Tibial nerve (tissue), 4 donors: ENCODE measurements around the gene ST3GAL4. TPM values are rescaled to one million over a fixed set of nuclear protein-coding genes. Genes with fewer than 3 reads are reported as not detected.

Experiments used
- DNase-seq, 2 donors: peaks; one replicate each; pipeline ENCODE4 v3.0.0-alpha.2; 2019; ENCODE audit warnings: low spot score in 2 of 2
- H3K27ac ChIP-seq, 4 donors: fragments of 200-600 bp; sonication (generic) in 3 of 4; one replicate each; pipeline ENCODE4 v1.5.1; 2017 to 2019; ENCODE audit warnings: mild to moderate bottlenecking in 1 of 4
- H3K27me3 ChIP-seq, 2 donors: fragments of 200-600 bp; sonication (generic) in 1 of 2; one replicate each; pipeline versions ENCODE4 v1.5.1 to v1.6.0; 2017 to 2019
- H3K36me3 ChIP-seq, 3 donors: fragments of 200-600 bp; sonication (generic); one replicate each; pipeline ENCODE4 v1.5.1; 2018 to 2019
- H3K4me1 ChIP-seq, 4 donors: fragments of 200-600 bp; sonication (generic) in 3 of 4; one replicate each; pipeline ENCODE4 v1.5.1; 2017 to 2019
- H3K4me3 ChIP-seq, 4 donors: fragments of 200-600 bp; sonication (generic) in 3 of 4; one replicate each; pipeline ENCODE4 v1.5.1; 2017 to 2019; ENCODE audit warnings: mild to moderate bottlenecking in 1 of 4, moderate library complexity in 1 of 4
- H3K9me3 ChIP-seq, 4 donors: fragments of 200-600 bp; sonication (generic) in 3 of 4; one replicate each; pipeline ENCODE4 v1.5.1; 2017 to 2019
- EP300 ChIP-seq, 2 donors: sonication (generic); formaldehyde crosslinking; IDR thresholded peaks; one replicate each; pipeline ENCODE4 v1.6.1; 2017; ENCODE audit warnings: antibody characterized with exemption in 2 of 2, mild to moderate bottlenecking in 1 of 2
- POLR2A ChIP-seq, 2 donors: fragments of 450-650 bp; IDR thresholded peaks; one replicate each; pipeline ENCODE4 v1.6.1; 2017; ENCODE audit warnings: antibody characterized with exemption in 2 of 2, mild to moderate bottlenecking in 2 of 2, moderate library complexity in 2 of 2
- WGBS, 2 donors: methylation state at CpG; one replicate each; pipeline ENCODE4 v1.1.5; 2018; 5-methylcytosine and 5-hydroxymethylcytosine counted together
- total RNA-seq, 4 donors: library from RNA; depleted of rRNA; stranded (reverse); fragments of >200 nt; gene quantifications; one replicate each; pipeline ENCODE4 v1.1.0, GENCODE V29; 2016
- TF ChIP-seq, protein P1 (sequence below), 5 experiments: fragments of 200-600 bp in 3 of 5; fragments of 450-650 bp in 2 of 5; sonication (generic) in 3 of 5; IDR thresholded peaks; one replicate each; pipeline ENCODE4 v1.5.1; 2016 to 2019; ENCODE audit warnings: antibody characterized with exemption in 5 of 5, mild to moderate bottlenecking in 3 of 5, moderate library complexity in 2 of 5

ST3GAL4 gene
- total RNA-seq, 4 donors from 2014 or later, result 68.1 to 162 (median 122) TPM

GRCh38 chr11:126313826-126314225 lies 41.7 kb upstream of the ST3GAL4 start:
- no peaks in the 10 kb centered on the region for H3K27me3 ChIP-seq
- DNase-seq, result no peak
- no peak overlapping the region for H3K27ac ChIP-seq
- TF ChIP-seq POLR2A (IDR thresholded peaks at IDR 0.05) (no peak), EP300 (IDR thresholded peaks at IDR 0.05) (no peak)
- TF ChIP-seq, protein P1, sequence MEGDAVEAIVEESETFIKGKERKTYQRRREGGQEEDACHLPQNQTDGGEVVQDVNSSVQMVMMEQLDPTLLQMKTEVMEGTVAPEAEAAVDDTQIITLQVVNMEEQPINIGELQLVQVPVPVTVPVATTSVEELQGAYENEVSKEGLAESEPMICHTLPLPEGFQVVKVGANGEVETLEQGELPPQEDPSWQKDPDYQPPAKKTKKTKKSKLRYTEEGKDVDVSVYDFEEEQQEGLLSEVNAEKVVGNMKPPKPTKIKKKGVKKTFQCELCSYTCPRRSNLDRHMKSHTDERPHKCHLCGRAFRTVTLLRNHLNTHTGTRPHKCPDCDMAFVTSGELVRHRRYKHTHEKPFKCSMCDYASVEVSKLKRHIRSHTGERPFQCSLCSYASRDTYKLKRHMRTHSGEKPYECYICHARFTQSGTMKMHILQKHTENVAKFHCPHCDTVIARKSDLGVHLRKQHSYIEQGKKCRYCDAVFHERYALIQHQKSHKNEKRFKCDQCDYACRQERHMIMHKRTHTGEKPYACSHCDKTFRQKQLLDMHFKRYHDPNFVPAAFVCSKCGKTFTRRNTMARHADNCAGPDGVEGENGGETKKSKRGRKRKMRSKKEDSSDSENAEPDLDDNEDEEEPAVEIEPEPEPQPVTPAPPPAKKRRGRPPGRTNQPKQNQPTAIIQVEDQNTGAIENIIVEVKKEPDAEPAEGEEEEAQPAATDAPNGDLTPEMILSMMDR (IDR thresholded peaks at IDR 0.05), result no peak
- H3K4me1 ChIP-seq, result peaks cover 0 to 48% (median 23%) of the 10 kb centered on the region in 4 donors
- H3K9me3 ChIP-seq, result no peaks in the 10 kb centered on the region
- 79 to 81% methylated on average over 5 of the region's 5 CpGs for WGBS, 2 donors
- peaks cover 0 to 24% (median 0%) of the 10 kb centered on the region in 3 donors for H3K36me3 ChIP-seq
- no peak overlapping the region for H3K4me3 ChIP-seq

GRCh38 chr11:126317432-126317755 lies 38.1 kb upstream of the ST3GAL4 start:
- Histone ChIP-seq H3K4me3 (peak overlapping the region in 1 of 4 donors; percentile 25), H3K4me1 (peaks cover 0 to 43% (median 21%) of the 10 kb centered on the region in 4 donors), H3K27me3 (no peaks in the 10 kb centered on the region), H3K27ac (peak overlapping the region; percentile 64 to 96 (median 79)), H3K9me3 (no peaks in the 10 kb centered on the region), H3K36me3 (peaks cover 0 to 18% (median 0%) of the 10 kb centered on the region in 3 donors)
- 12 to 20% methylated on average over 1 of the region's 1 CpG for WGBS, 2 donors
- TF ChIP-seq EP300 (IDR thresholded peaks at IDR 0.05) (no peak), POLR2A (IDR thresholded peaks at IDR 0.05) (no peak)
- TF ChIP-seq, protein P1 (IDR thresholded peaks at IDR 0.05), result no peak
- DNase-seq, result no peak

- H3K4me3 ChIP-seq, result peak overlapping the region; percentile 1 to 25 (median 6)
- WGBS, 2 donors, result 10 to 23% methylated on average over 14 of the region's 14 CpGs
These were observed 37.5 kb upstream of the ST3GAL4 start for GRCh38 chr11:126317756-126318573.

GRCh38 chr11:126318574-126319373 lies 36.7 kb upstream of the ST3GAL4 start:
- Histone ChIP-seq H3K4me3 (peak overlapping the region in 2 of 4 donors; percentile 8 to 25), H3K4me1 (peaks cover 0 to 34% (median 21%) of the 10 kb centered on the region in 4 donors), H3K36me3 (peaks cover 0 to 13% (median 0%) of the 10 kb centered on the region in 3 donors), H3K27ac (peak overlapping the region; percentile 64 to 96 (median 79)), H3K9me3 (no peaks in the 10 kb centered on the region), H3K27me3 (no peaks in the 10 kb centered on the region)
- DNase-seq, result peak in 1 of 2 donors; percentile 61
- WGBS, 2 donors, result 31 to 40% methylated on average over 6 to 9 of the region's 9 CpGs
- TF ChIP-seq EP300 (IDR thresholded peaks at IDR 0.05) (no peak), POLR2A (IDR thresholded peaks at IDR 0.05) (no peak)
- TF ChIP-seq, protein P1 (IDR thresholded peaks at IDR 0.05), result no peak

More at GRCh38 chr11:126317756-126318573, 37.5 kb upstream of the ST3GAL4 start:
- Histone ChIP-seq H3K36me3 (peaks cover 0 to 12% (median 0%) of the 10 kb centered on the region in 3 donors), H3K9me3 (no peaks in the 10 kb centered on the region), H3K27ac (peak overlapping the region; percentile 64 to 96 (median 79)), H3K27me3 (no peaks in the 10 kb centered on the region), H3K4me1 (peaks cover 0 to 37% (median 21%) of the 10 kb centered on the region in 4 donors)
- TF ChIP-seq EP300 (IDR thresholded peaks at IDR 0.05) (peak; percentile 13 to 62), POLR2A (IDR thresholded peaks at IDR 0.05) (peak in 1 of 2 donors; percentile 15)
- TF ChIP-seq, protein P1 (IDR thresholded peaks at IDR 0.05), result no peak
- DNase-seq, result peak; percentile 73 to 83
